Large intestine (tissue), 3 donors: ENCODE measurements around the gene SH3PXD2A. TPM values are rescaled to one million over a fixed set of nuclear protein-coding genes. Genes with fewer than 3 reads are reported as not detected.
"Not testable (repeated sequence)": the region's sequence is repeated elsewhere in the genome, so short reads cannot be mapped to it uniquely, and the experiment has no call there.

Source experiments
- DNase-seq, 2 donors: peaks; one replicate each; pipeline versions ENCODE4 v3.0.0 to v3.0.0-alpha.2; 2013
- H3K27ac ChIP-seq: one replicate; pipeline ENCODE4 v1.5.1; 2013; ENCODE audit warnings: low read length
- H3K27me3 ChIP-seq: 2 replicates; pipeline ENCODE4 v1.6.1; 2013; ENCODE audit warnings: low read length; ENCODE audit not compliant: control insufficient read depth, insufficient read depth
- H3K36me3 ChIP-seq: 2 replicates; pipeline ENCODE4 v1.6.1; 2013; ENCODE audit warnings: low read length; ENCODE audit not compliant: control insufficient read depth, insufficient read depth
- H3K4me1 ChIP-seq: one replicate; pipeline ENCODE4 v1.6.1; 2013; ENCODE audit warnings: low read length; ENCODE audit not compliant: control insufficient read depth, insufficient read depth
- H3K4me3 ChIP-seq: one replicate; pipeline ENCODE4 v1.5.1; 2013; ENCODE audit warnings: low read length
- H3K9me3 ChIP-seq: one replicate; pipeline ENCODE4 v1.6.1; 2013; ENCODE audit warnings: mild to moderate bottlenecking, low read depth, low read length, moderate library complexity; ENCODE audit not compliant: control insufficient read depth
- WGBS: methylation state at CpG from one replicate; pipeline ENCODE4 v1.1.5; 2013; ENCODE audit warnings: low lambda C conversion rate; ENCODE audit not compliant: insufficient coverage; 5-methylcytosine and 5-hydroxymethylcytosine counted together
- polyA plus RNA-seq: library from polyadenylated mRNA; unstranded; fragments of 120-200 nt; gene quantifications from one replicate; pipeline ENCODE4 v1.2.1, GENCODE V29; 2013

The SH3PXD2A gene
- polyA plus RNA-seq, 1 donor: 32.0 TPM

GRCh38 chr10:103606097-103606438 is 249.3 kb downstream of the SH3PXD2A start:
- not testable (repeated sequence) for DNase-seq, H3K27me3 ChIP-seq, H3K4me3 ChIP-seq, H3K4me1 ChIP-seq, H3K27ac ChIP-seq
- no CpG with 5 or more reads among the region's 1 CpG for WGBS
- Histone ChIP-seq H3K36me3 (peaks cover 77% of the 10 kb centered on the region), H3K9me3 (peaks cover 17% of the 10 kb centered on the region)

- Histone ChIP-seq H3K36me3 (peaks cover 77% of the 10 kb centered on the region), H3K4me3 (no peak overlapping the region), H3K27ac (no peak overlapping the region), H3K9me3 (peaks cover 17% of the 10 kb centered on the region), H3K27me3 (no peaks in the 10 kb centered on the region), H3K4me1 (no peaks in the 10 kb centered on the region)
- no CpG with 5 or more reads among the region's 12 CpGs for WGBS
- DNase-seq: no peak
These were observed 249.8 kb downstream of the SH3PXD2A start for GRCh38 chr10:103605359-103606096.

GRCh38 chr10:103603382-103603781 is 252.0 kb downstream of the SH3PXD2A start:
- no peak overlapping the region for H3K4me3 ChIP-seq
- H3K9me3 ChIP-seq: peaks cover 17% of the 10 kb centered on the region
- WGBS: no CpG with 5 or more reads among the region's 23 CpGs
- no peaks in the 10 kb centered on the region for H3K27me3 ChIP-seq
- H3K27ac ChIP-seq: no peak overlapping the region
- H3K36me3 ChIP-seq: peaks cover 64% of the 10 kb centered on the region
- H3K4me1 ChIP-seq: no peaks in the 10 kb centered on the region
- DNase-seq: no peak

GRCh38 chr10:103602852-103603155 is 252.6 kb downstream of the SH3PXD2A start:
- 100% methylated on average over 1 of the region's 16 CpGs for WGBS
- peaks cover 62% of the 10 kb centered on the region for H3K36me3 ChIP-seq
- no peak overlapping the region for H3K27ac ChIP-seq
- no peaks in the 10 kb centered on the region for H3K4me1 ChIP-seq
- no peak for DNase-seq
- no peak overlapping the region for H3K4me3 ChIP-seq
- peaks cover 15% of the 10 kb centered on the region for H3K9me3 ChIP-seq
- no peaks in the 10 kb centered on the region for H3K27me3 ChIP-seq

GRCh38 chr10:103602028-103602851 is 253.1 kb downstream of the SH3PXD2A start:
- peaks cover 15% of the 10 kb centered on the region for H3K9me3 ChIP-seq
- H3K4me1 ChIP-seq: no peaks in the 10 kb centered on the region
- no peaks in the 10 kb centered on the region for H3K27me3 ChIP-seq
- no peak for DNase-seq
- no CpG with 5 or more reads among the region's 47 CpGs for WGBS
- H3K4me3 ChIP-seq: no peak overlapping the region
- peaks cover 62% of the 10 kb centered on the region for H3K36me3 ChIP-seq
- H3K27ac ChIP-seq: no peak overlapping the region

GRCh38 chr10:103600956-103601569 is 254.3 kb downstream of the SH3PXD2A start:
- H3K27me3 ChIP-seq: no peaks in the 10 kb centered on the region
- H3K4me1 ChIP-seq: no peaks in the 10 kb centered on the region
- H3K36me3 ChIP-seq: peaks cover 66% of the 10 kb centered on the region
- H3K9me3 ChIP-seq: peaks cover 5% of the 10 kb centered on the region
- DNase-seq: no peak
- H3K4me3 ChIP-seq: no peak overlapping the region
- H3K27ac ChIP-seq: no peak overlapping the region
- WGBS: no CpG with 5 or more reads among the region's 7 CpGs

- DNase-seq: no peak
- no CpG with 5 or more reads among the region's 6 CpGs for WGBS
- Histone ChIP-seq H3K36me3 (peaks cover 61% of the 10 kb centered on the region), H3K4me3 (no peak overlapping the region), H3K9me3 (peaks cover 5% of the 10 kb centered on the region), H3K27ac (no peak overlapping the region), H3K4me1 (no peaks in the 10 kb centered on the region), H3K27me3 (no peaks in the 10 kb centered on the region)
These were observed 255.1 kb downstream of the SH3PXD2A start for GRCh38 chr10:103600325-103600724.

- H3K9me3 ChIP-seq: peaks cover 5% of the 10 kb centered on the region
- DNase-seq: no peak
- H3K4me3 ChIP-seq: no peak overlapping the region
- no peaks in the 10 kb centered on the region for H3K4me1 ChIP-seq
- peaks cover 57% of the 10 kb centered on the region for H3K36me3 ChIP-seq
- H3K27ac ChIP-seq: no peak overlapping the region
- no peaks in the 10 kb centered on the region for H3K27me3 ChIP-seq
- no CpG with 5 or more reads among the region's 6 CpGs for WGBS
These were observed 255.5 kb downstream of the SH3PXD2A start for GRCh38 chr10:103599907-103600306.

- H3K27ac ChIP-seq: no peak overlapping the region
- no peaks in the 10 kb centered on the region for H3K27me3 ChIP-seq
- peaks cover 5% of the 10 kb centered on the region for H3K9me3 ChIP-seq
- H3K4me3 ChIP-seq: no peak overlapping the region
- 40% methylated on average over 1 of the region's 3 CpGs for WGBS
- peaks cover 50% of the 10 kb centered on the region for H3K36me3 ChIP-seq
- no peak for DNase-seq
- no peaks in the 10 kb centered on the region for H3K4me1 ChIP-seq
These were observed 256.2 kb downstream of the SH3PXD2A start for GRCh38 chr10:103599211-103599610.

GRCh38 chr10:103598654-103599115 is 256.7 kb downstream of the SH3PXD2A start:
- H3K36me3 ChIP-seq: peaks cover 45% of the 10 kb centered on the region
- WGBS: no CpG with 5 or more reads among the region's 7 CpGs
- no peak overlapping the region for H3K27ac ChIP-seq

More at GRCh38 chr10:103598654-103599115, 256.7 kb downstream of the SH3PXD2A start:
- Histone ChIP-seq H3K4me3 (no peak overlapping the region), H3K4me1 (no peaks in the 10 kb centered on the region), H3K27me3 (no peaks in the 10 kb centered on the region), H3K9me3 (peaks cover 5% of the 10 kb centered on the region)
- peak; percentile 76 for DNase-seq
